Endometrium (tissue), 2 donors: ENCODE results near the gene MZT2A.
"Not testable (repeated sequence)": the region's sequence is repeated elsewhere in the genome, so short reads cannot be mapped to it uniquely, and the experiment has no call there.

Experiments used
- FAIRE-seq: peaks from 2 replicates; lab custom pipeline; 2012; peaks lifted over from hg19 to GRCh38; lab: Jason Lieb, UNC
- donor health status: control.
- donor health status: control.

MZT2A gene

GRCh38 chr2:131491469-131491836 is 744 bp downstream of the MZT2A start:
- FAIRE-seq: not testable (repeated sequence)

- not testable (repeated sequence) for FAIRE-seq
Measured at GRCh38 chr2:131490616-131491468, 1.4 kb downstream of the MZT2A start.

- FAIRE-seq: no peak
Measured at GRCh38 chr2:131488306-131489205, 3.6 kb downstream of the MZT2A start.

GRCh38 chr2:131486201-131486902 is 5.8 kb downstream of the MZT2A start:
- not testable (repeated sequence) for FAIRE-seq

GRCh38 chr2:131484906-131485460 is 7.2 kb downstream of the MZT2A start:
- not testable (repeated sequence) for FAIRE-seq

GRCh38 chr2:131483981-131484820 is 8.0 kb downstream of the MZT2A start:
- not testable (repeated sequence) for FAIRE-seq

GRCh38 chr2:131482506-131483155 is 9.6 kb downstream of the MZT2A start:
- FAIRE-seq: not testable (repeated sequence)

- FAIRE-seq: not testable (repeated sequence)
Measured at GRCh38 chr2:131480351-131480750, 11.8 kb downstream of the MZT2A start.

GRCh38 chr2:131478850-131479461 is 13.2 kb downstream of the MZT2A start:
- FAIRE-seq: peak; percentile 69

- FAIRE-seq: not testable (repeated sequence)
Measured at GRCh38 chr2:131478074-131478849, 13.9 kb downstream of the MZT2A start.

GRCh38 chr2:131477227-131477626 is 15.0 kb downstream of the MZT2A start:
- not testable (repeated sequence) for FAIRE-seq

- FAIRE-seq: not testable (repeated sequence)
Measured at GRCh38 chr2:131476363-131476762, 15.8 kb downstream of the MZT2A start.

- no peak for FAIRE-seq
Measured at GRCh38 chr2:131475831-131476230, 16.4 kb downstream of the MZT2A start, which contains the start of gene TUBA3D. Gene TUBA3D (plus strand): TSS chr2:131476119. CDS start chr2:131476200, 81 bp downstream.

GRCh38 chr2:131473266-131473665 is 18.9 kb downstream of the MZT2A start:
- not testable (repeated sequence) for FAIRE-seq

- not testable (repeated sequence) for FAIRE-seq
Measured at GRCh38 chr2:131471624-131472023, 20.6 kb downstream of the MZT2A start.

- not testable (repeated sequence) for FAIRE-seq
Measured at GRCh38 chr2:131470944-131471343, 21.3 kb downstream of the MZT2A start.

GRCh38 chr2:131467722-131468121 is 24.5 kb downstream of the MZT2A start:
- FAIRE-seq: not testable (repeated sequence)

GRCh38 chr2:131454914-131455313 is 37.3 kb downstream of the MZT2A start:
- FAIRE-seq: not testable (repeated sequence)
